Measurements from ENCODE around the gene SLC17A9.

- TF ChIP-seq EZH2 (IDR thresholded peaks at IDR 0.05; ENCODE audit: insufficient read depth, poor library complexity, severe bottlenecking) (no peak), EZH2phosphoT487 (IDR thresholded peaks at IDR 0.05; ENCODE audit: insufficient read depth, low read depth) (no peak)
Measured at GRCh38 chr20:62944184-62944583, 8.3 kb upstream of the SLC17A9 start.
